ENCODE data around the gene ZNF578.

The ZNF578 gene

DNA sequence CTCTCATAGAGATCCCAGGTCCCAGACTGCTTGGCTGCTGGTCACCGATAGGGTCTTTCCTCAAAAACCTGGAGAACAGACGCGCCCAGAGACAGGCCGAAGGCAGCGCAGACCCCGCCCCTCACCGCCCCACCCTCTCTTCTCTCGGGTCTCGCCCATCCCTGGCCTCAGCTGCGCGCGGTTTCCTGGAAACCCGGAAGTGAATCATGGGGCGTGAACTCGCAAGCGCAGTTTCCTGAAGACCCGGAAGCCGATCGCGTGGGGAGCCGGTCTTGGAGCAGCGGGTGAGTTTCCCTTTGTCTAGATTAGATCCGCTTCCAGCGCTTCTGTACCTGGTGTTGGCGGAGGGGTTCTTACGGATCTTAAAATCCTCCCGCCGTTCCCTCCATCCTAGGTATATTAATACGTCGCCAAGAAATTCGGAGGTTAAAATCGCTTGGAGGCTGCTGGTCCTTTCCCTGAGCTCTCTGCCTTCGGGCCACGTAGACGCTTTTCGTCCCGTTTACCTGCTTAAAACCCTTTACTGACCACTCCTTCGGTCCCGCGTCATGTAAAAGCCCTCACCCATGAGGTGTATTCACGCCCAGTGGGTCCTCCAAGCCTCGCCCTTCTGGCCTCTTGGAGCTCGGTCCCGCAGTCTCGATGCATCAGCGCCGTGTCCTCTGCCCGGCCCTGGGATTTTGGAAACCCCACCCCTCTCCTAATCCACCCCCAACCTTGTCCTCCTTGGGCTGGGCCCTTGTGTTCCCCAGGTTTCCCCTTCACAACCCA, at the start of gene ZNF578:
ZNF578 (plus strand) TSS at position 230 of the 771 bp plus-strand sequence. CDS start 48,293 bp downstream, outside the sequence.
- DNase-seq (ENCODE audit: low read depth, low spot score): peak; percentile 96

GRCh38 chr19:52410276-52410675, 43.1 kb upstream of the ZNF578 start:
- DNase-seq (ENCODE audit: low read depth, low spot score): peak; percentile 43

- DNase-seq (ENCODE audit: low read depth, low spot score): no peak
These were observed 37.6 kb upstream of the ZNF578 start for GRCh38 chr19:52415711-52416110.

GRCh38 chr19:52428937-52429336, 24.4 kb upstream of the ZNF578 start, which contains the start of gene ZNF534:
ZNF534 (plus strand) TSS chr19:52429148; CDS start chr19:52431475, 2,327 bp downstream.
- DNase-seq (ENCODE audit: low read depth, low spot score): no peak

GRCh38 chr19:52442179-52442578, 11.2 kb upstream of the ZNF578 start:
- DNase-seq (ENCODE audit: low read depth, low spot score): no peak

- DNase-seq (ENCODE audit: low read depth, low spot score): peak; percentile 7
These were observed 8.8 kb upstream of the ZNF578 start for GRCh38 chr19:52444506-52444905.

GRCh38 chr19:52451241-52451640, 2.1 kb upstream of the ZNF578 start:
- DNase-seq (ENCODE audit: low read depth, low spot score): no peak

DNA sequence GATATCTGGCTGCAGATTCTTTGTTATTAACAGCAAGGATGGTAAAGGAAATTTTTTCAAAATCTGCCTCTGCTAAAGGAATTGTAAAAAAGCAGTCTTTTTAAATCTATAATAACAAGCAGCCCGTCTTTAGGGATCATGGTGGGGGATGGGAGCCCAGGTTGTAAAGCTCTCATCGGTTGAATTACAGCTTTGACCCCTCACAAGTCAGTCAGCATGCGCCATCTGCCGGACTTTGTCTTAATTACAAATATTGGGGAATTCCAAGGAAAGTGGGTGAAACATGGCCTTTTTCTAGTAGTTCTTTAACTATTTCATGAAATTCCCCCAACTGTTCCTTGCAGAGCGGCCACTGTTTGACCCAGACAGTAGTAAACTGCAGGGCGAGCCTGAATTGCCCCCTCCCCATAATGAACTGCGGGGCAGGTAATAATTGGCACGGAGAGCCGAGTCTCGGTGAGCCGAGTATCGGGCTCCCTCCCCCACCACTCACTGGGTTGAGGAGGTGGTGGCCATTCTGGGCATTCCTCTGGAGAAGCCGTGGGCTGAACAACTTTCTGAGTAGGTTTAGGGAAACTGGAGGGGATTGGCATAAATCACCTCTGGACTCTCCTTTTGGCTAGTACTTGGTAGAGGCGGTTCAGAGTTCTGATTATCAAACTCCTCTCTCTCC, 11.6 kb downstream of the ZNF578 start:
- DNase-seq (ENCODE audit: low read depth, low spot score): peak; percentile 24

DNA sequence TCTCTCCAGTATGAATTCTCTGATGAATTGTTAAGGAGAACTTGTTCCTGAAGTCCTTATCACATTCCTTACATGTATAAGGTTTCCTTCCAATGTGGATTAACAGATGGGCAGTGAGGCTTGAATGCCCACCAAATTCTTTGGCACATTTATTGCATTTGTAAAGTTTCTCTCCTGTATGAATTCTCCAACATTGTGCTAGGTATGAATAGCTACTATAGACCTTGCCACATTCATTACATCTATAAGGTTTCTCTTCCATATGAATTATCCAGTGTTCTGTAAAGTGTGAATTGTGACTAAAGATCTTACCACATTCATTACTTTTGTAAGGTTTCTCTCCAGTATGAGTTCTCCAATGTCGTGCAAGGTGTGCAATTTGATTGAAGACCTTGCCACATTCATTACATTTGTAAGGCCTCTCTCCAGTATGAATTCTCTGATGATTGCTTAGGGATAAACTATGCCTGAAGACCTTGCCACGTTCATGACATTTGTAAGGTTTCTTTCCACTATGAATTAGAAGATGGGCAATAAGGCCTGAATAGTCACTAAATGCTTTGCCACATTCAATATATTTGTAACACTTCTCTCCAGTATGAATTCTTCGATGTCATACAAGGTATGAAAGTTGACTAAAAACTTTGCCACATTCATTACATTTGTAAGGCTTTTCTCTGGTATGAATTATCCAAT, 20.4 kb downstream of the ZNF578 start:
- no peak for DNase-seq (ENCODE audit: low read depth, low spot score)

DNA sequence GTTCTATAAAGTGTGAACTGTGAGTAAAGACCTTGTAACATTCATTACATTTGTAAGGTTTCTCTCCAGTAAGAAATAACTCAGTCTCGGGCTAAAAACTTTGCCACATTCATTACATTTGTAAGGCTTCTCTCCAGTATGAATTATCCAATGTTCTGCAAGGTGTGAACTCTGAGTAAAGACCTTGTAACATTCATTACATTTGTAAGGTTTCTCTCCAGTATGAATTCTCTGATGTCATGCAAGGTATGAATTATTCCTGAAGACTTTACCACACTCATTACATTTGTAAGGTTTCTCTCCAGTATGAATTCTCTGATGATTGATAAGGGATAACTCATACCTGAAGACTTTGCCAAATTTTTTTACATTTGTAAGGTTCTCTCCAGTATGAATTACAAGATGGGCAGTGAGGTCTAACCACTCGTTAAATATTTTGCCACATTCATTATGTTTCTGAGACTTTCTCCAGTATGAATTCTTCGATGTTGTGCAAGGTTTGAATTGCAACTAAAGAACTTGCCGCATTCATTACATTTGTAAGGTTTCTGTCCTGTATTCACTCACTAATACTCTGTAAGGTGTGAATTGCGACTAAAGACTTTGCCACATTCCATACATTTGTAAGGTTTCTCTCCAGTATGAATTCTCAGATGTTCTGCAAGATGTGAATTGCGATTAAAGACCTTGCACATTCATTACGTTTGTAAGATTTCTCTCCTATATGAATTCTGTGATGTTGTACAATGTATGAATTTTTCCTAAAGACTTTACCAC, 21.2 kb downstream of the ZNF578 start:
- DNase-seq (ENCODE audit: low read depth, low spot score): no peak

GRCh38 chr19:52484111-52484743, 30.9 kb downstream of the ZNF578 start:
- peak; percentile 43 for DNase-seq (ENCODE audit: low read depth, low spot score)

DNA sequence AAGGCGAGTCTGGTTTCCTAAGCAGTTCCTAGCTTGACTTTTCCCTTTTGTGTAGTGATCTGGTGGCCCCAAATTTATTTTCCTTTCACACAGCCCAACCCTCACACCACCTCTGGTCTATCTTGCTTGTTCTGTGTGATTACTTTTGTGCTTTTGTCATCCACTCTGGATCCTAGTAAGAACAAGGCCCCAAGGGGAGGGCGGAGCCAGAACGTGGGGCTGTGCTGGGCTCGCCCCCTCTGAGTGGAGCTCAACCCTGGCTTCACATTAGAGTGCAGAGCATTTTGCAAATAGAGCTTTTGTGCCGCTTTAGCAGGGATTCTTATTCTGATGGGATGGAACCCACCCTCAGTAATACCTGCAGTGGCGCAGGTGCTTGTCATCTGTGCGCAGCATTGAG, 31.7 kb downstream of the ZNF578 start:
- peak; percentile 47 for DNase-seq (ENCODE audit: low read depth, low spot score)

GRCh38 chr19:52485561-52486240, 32.3 kb downstream of the ZNF578 start:
- DNase-seq (ENCODE audit: low read depth, low spot score): peak; percentile 68

DNA sequence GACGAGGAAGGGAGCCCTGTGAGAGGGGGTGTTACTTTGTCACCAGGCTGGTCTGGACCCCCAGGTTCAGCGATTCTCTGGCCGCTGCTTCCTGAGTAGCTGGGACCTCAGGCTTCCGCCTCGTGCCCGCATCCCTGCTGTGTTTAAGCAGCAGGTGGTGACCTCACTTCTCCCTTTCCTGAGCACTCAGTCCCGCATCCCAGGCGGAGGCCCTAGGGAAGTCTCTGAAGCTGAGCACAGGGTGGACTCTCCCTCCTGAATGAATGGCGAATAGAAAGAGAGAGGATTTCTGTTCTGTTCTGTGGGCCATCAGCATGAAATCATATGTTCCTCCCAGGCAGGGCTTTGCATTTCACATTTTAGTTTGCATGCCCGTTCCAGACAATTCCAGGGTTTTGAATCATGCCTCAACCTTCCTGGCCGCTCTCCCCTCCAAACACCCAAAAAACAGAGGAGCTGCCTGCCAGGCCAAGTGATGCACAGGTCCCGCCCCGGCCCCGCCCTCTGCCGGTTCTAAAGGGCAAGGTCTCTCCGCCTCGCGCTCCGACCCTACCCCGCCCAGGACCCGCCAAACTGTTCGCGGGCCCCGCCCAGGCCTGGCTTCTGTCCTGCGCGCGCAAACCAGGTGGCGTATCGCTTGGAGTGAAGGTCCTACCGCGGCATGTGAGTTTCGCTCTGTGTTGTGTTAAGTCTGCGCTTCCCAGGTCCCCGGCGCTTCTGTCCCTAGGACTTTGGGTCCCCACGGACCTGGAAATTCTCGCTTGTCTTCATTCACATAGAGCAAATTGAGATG, 39.0 kb downstream of the ZNF578 start:
- DNase-seq (ENCODE audit: low read depth, low spot score): peak; percentile 95

GRCh38 chr19:52492994-52493470, 39.7 kb downstream of the ZNF578 start:
- DNase-seq (ENCODE audit: low read depth, low spot score): peak; percentile 92

- no peak for DNase-seq (ENCODE audit: low read depth, low spot score)
These were observed 41.2 kb downstream of the ZNF578 start for GRCh38 chr19:52494518-52494917.

DNA sequence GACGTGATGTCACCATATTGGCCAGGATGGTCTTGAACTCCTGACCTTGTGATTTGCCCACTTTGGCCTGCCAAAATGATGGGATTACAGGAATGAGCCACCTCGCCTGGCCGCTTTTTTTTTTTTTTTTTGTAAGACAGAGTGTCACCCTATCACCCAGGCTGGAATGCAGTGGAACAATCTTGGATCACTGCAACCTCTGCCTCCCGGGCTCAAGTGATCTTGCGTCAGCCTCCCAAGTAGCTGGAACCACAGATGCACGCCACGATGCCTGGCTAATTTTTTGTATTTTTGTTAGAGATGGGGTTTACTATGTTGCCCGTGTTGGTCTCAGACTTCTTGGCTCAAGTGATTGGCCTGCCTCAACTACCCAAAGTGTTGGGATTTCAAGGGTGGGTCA, 45.2 kb downstream of the ZNF578 start:
- DNase-seq (ENCODE audit: low read depth, low spot score): no peak

- peak; percentile 45 for DNase-seq (ENCODE audit: low read depth, low spot score)
These were observed 47.1 kb downstream of the ZNF578 start for GRCh38 chr19:52500474-52500873.

DNA sequence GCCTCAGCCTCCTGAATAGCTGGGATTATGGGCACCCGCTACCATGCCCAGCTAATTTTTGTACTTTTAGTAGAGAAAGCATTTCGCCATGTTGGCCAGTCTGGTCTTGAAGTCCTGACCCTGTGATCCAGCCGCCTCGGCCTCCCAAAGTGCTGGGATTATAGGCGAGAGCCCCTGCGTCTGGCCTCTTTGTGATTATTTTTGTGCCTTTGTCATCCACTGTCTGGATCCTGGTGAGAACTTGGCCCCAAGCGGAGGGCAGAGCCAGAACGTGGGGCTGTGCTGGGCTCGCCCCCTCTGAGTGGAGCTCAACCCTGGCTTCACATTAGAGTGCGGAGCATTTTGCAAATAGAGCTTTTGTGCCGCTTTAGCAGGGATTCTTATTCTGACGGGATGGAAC, 47.6 kb downstream of the ZNF578 start:
- DNase-seq (ENCODE audit: low read depth, low spot score): peak; percentile 61

DNA sequence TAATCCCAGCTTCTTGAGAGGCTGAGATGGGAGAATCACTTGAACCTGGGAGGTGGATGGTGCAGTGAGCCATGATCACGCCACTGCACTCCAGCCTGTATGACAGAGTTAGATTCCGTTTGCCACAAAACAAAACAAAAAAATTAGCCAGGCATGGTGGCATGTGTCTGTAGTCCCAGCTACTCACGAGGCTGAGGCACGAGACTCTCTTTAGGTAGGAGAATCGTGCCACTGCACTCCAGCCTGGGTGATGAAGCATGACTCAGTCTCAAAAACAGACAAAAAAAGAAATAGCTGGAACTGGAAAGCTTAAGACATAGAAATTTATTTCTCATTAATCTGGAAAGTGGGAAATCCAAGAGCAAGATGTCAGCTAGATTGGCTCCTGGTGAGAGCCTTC, 53.9 kb downstream of the ZNF578 start:
- DNase-seq (ENCODE audit: low read depth, low spot score): no peak
